ENCODE data around the gene ZSWIM8. TPM values are rescaled to one million over a fixed set of nuclear protein-coding genes. Genes with fewer than 3 reads are reported as not detected.

Gene ZSWIM8, protein sequence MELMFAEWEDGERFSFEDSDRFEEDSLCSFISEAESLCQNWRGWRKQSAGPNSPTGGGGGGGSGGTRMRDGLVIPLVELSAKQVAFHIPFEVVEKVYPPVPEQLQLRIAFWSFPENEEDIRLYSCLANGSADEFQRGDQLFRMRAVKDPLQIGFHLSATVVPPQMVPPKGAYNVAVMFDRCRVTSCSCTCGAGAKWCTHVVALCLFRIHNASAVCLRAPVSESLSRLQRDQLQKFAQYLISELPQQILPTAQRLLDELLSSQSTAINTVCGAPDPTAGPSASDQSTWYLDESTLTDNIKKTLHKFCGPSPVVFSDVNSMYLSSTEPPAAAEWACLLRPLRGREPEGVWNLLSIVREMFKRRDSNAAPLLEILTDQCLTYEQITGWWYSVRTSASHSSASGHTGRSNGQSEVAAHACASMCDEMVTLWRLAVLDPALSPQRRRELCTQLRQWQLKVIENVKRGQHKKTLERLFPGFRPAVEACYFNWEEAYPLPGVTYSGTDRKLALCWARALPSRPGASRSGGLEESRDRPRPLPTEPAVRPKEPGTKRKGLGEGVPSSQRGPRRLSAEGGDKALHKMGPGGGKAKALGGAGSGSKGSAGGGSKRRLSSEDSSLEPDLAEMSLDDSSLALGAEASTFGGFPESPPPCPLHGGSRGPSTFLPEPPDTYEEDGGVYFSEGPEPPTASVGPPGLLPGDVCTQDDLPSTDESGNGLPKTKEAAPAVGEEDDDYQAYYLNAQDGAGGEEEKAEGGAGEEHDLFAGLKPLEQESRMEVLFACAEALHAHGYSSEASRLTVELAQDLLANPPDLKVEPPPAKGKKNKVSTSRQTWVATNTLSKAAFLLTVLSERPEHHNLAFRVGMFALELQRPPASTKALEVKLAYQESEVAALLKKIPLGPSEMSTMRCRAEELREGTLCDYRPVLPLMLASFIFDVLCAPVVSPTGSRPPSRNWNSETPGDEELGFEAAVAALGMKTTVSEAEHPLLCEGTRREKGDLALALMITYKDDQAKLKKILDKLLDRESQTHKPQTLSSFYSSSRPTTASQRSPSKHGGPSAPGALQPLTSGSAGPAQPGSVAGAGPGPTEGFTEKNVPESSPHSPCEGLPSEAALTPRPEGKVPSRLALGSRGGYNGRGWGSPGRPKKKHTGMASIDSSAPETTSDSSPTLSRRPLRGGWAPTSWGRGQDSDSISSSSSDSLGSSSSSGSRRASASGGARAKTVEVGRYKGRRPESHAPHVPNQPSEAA (N-terminal part only)
- 42.5 and 52.9 TPM in 2 replicates for total RNA-seq

DNA sequence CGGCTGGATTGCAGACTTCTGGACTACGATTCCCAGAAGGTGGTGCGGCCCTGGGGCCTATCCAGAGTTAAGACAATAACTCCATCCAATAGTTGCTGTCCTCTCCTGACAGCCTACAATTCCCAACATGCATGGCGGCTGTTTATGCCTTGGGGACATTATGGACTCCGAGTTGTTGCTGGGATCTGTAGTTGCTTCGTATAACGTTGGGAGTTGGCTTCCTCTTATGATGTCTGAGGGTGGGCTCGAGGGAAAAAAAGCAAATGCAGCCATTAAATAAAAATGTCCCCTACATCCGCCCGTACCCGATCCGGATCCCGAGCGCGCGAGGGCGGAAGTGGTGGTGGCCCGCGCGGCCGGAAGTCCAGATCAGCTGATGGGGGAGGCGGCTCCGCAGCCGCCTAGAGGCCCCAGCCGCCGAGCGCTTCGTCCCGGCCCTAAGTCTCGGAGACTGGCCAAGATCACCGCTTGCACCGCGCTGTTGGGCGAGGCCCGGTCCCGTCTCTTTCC, at the start of gene ZSWIM8:
Gene ZSWIM8, plus strand, starts transcription at position 396 of the 510 bp plus-strand sequence. CDS start 273 bp downstream, outside the sequence.

DNA sequence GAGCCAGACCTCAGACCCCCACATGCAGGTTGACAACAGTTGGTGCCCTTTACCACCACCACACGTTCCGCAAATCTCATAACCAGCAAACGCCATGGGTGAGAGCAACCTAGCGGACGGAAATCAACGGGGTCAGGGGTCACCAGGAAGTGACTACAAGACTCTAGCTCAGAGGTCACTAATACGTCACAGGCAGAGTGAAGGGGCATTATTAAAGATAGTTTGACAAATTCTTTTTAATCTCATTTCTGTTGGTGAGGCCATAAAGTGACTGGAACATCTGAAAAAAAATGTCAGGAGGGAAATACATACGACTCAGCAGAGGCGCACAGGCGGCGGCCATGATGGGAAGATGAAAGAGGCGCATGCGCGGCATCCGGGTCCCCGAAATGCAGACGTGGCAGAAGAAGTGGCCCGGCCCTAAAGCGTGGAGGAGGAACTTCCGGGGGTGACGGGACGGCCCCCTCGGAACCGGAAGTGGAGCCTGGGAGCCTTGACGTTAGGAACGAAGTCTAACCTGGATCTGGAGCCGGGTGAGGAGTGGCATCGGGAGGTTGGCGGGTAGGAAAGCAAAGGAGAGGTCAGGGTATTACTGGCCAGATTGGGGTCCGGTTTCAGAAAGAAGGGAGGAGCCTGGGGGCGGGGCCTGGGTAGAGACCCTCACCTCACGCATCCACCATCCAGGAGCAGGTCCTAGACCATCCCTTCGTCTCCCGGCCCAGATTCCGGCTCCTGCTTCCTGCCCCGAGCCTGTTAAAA, 41.3 kb upstream of the ZSWIM8 start, which contains the start of gene SEC24C:
Gene SEC24C, plus strand, starts transcription at position 468 of the 759 bp plus-strand sequence. CDS start 2,461 bp downstream, outside the sequence.

DNA sequence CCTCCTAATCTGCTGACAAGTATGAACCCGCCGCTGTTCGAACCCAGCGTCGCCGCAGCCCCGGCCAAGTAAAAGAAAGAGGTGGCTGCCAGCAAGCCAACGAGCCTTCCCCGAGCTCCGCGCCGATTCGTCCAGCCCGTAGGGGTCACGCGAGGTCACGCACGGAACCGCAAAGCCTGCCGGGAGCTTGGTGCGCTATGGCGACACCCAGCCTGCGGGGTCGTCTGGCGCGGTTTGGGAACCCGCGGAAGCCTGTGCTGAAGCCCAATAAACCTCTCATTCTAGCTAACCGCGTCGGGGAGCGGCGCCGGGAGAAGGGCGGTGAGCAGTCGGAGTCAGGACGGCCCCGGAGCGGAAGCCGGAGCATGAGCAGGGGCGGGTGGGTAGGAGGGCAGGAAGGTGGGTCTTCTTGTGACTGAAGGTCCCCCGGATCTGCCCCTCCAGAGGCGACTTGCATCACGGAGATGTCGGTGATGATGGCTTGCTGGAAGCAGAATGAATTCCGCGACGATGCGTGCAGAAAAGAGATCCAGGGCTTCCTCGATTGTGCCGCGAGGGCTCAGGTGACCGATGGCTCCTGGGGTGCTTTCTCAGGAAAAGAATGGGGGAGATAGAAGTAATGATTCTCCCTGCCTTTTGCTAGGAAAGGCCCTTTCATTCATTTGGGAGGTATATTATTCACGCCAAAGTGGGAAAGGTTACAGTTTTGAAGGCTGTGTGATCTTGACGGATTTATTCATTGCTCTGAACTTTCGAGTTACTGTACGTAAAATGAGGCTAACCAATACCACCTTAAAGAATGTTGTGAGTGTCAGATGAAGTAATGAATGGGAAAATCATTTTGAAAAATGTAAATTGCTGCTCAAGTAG, 3.3 kb upstream of the ZSWIM8 start, which contains the start of gene CHCHD1:
Gene CHCHD1, plus strand, starts transcription at position 170 of the 870 bp plus-strand sequence. Its CDS starts 28 bp downstream, at position 198.

Other genes starting within 250 kb of the ZSWIM8 start
- 5.1 and 6.8 TPM in 2 replicates for gene USP54, start 194.3 kb upstream of the ZSWIM8 start, total RNA-seq
- not detected in 2 replicates for gene MYOZ1, start 144.1 kb upstream of the ZSWIM8 start, total RNA-seq
- gene SYNPO2L, start 129.6 kb upstream of the ZSWIM8 start, total RNA-seq = not detected in 2 replicates
- gene AGAP5, start 87.5 kb upstream of the ZSWIM8 start, total RNA-seq = 1.4 and 1.8 TPM in 2 replicates
- gene SEC24C, start 41.2 kb upstream of the ZSWIM8 start, total RNA-seq = 50.9 and 51.4 TPM in 2 replicates
- 22.6 and 28.7 TPM in 2 replicates for gene CHCHD1, start 3.6 kb upstream of the ZSWIM8 start, total RNA-seq
- 5.7 and 6.1 TPM in 2 replicates for gene NDST2, start 26.0 kb downstream of the ZSWIM8 start, total RNA-seq
- 19.9 and 23.8 TPM in 2 replicates for gene CAMK2G, start 88.9 kb downstream of the ZSWIM8 start, total RNA-seq
- gene PLAU, start 125.5 kb downstream of the ZSWIM8 start, total RNA-seq = 0.60 and 1.2 TPM in 2 replicates
- gene VCL, start 212.5 kb downstream of the ZSWIM8 start, total RNA-seq = 48.7 and 60.3 TPM in 2 replicates